ENCODE results near the gene TSPAN5. TPM values are rescaled to one million over a fixed set of nuclear protein-coding genes. Genes with fewer than 3 reads are reported as not detected.

The TSPAN5 gene
- total and polyA plus RNA-seq, 2 donors from 2014 or later, result 6.8 to 13.8 TPM

- no peak overlapping the region for H3K4me3 ChIP-seq (ENCODE audit: low read length in 3 of 3)
- H3K27ac ChIP-seq (ENCODE audit: low read depth in 2 of 2, low read length in 2 of 2), result no peak overlapping the region
- H3K36me3 ChIP-seq (ENCODE audit: control insufficient read depth in 2 of 3, insufficient read depth in 3 of 3, low read length in 3 of 3), result no peaks in the 10 kb centered on the region
- no peak overlapping the region for H3K9ac ChIP-seq (ENCODE audit: low read length in 3 of 3)
- intact Hi-C loops (cut with DNase I), result no loop called here
- no peaks in the 10 kb centered on the region for H3K4me1 ChIP-seq (ENCODE audit: control insufficient read depth in 2 of 3, insufficient read depth in 2 of 3, low read depth in 1 of 3, low read length in 3 of 3)
- no peak for DNase-seq
- H3K9me3 ChIP-seq (ENCODE audit: control insufficient read depth in 2 of 3, insufficient read depth in 1 of 3, low read length in 3 of 3), result no peaks in the 10 kb centered on the region
- FAIRE-seq, result no peak
- no peak for TF ChIP-seq CTCF (IDR thresholded peaks at IDR 0.05; ENCODE audit: borderline replicate concordance, extremely low read depth, insufficient read depth)
- H3K27me3 ChIP-seq (ENCODE audit: control insufficient read depth, insufficient read depth, low read length), result no peaks in the 10 kb centered on the region
Observed at GRCh38 chr4:98544818-98545414, 113.5 kb downstream of the TSPAN5 start.

GRCh38 chr4:98544141-98544817 lies 114.1 kb downstream of the TSPAN5 start:
- no peak overlapping the region for H3K4me3 ChIP-seq (ENCODE audit: low read length in 3 of 3)
- H3K4me1 ChIP-seq (ENCODE audit: control insufficient read depth in 2 of 3, insufficient read depth in 2 of 3, low read depth in 1 of 3, low read length in 3 of 3), result no peaks in the 10 kb centered on the region
- no peaks in the 10 kb centered on the region for H3K36me3 ChIP-seq (ENCODE audit: control insufficient read depth in 2 of 3, insufficient read depth in 3 of 3, low read length in 3 of 3)
- no peak overlapping the region for H3K27ac ChIP-seq (ENCODE audit: low read depth in 2 of 2, low read length in 2 of 2)
- H3K9me3 ChIP-seq (ENCODE audit: control insufficient read depth in 2 of 3, insufficient read depth in 1 of 3, low read length in 3 of 3), result no peaks in the 10 kb centered on the region
- H3K9ac ChIP-seq (ENCODE audit: low read length in 3 of 3), result no peak overlapping the region
- DNase-seq (no peak), FAIRE-seq (no peak)
- intact Hi-C loops (cut with DNase I), result no loop called here
- no peaks in the 10 kb centered on the region for H3K27me3 ChIP-seq (ENCODE audit: control insufficient read depth, insufficient read depth, low read length)
- no peak for TF ChIP-seq CTCF (IDR thresholded peaks at IDR 0.05; ENCODE audit: borderline replicate concordance, extremely low read depth, insufficient read depth)

GRCh38 chr4:98542011-98542410 lies 116.4 kb downstream of the TSPAN5 start:
- Histone ChIP-seq H3K36me3 (ENCODE audit: control insufficient read depth in 2 of 3, insufficient read depth in 3 of 3, low read length in 3 of 3) (no peaks in the 10 kb centered on the region), H3K9ac (ENCODE audit: low read length in 3 of 3) (no peak overlapping the region), H3K27ac (ENCODE audit: low read depth in 2 of 2, low read length in 2 of 2) (no peak overlapping the region), H3K4me3 (ENCODE audit: low read length in 3 of 3) (no peak overlapping the region), H3K9me3 (ENCODE audit: control insufficient read depth in 2 of 3, insufficient read depth in 1 of 3, low read length in 3 of 3) (no peaks in the 10 kb centered on the region), H3K4me1 (ENCODE audit: control insufficient read depth in 2 of 3, insufficient read depth in 2 of 3, low read depth in 1 of 3, low read length in 3 of 3) (no peaks in the 10 kb centered on the region), H3K27me3 (ENCODE audit: control insufficient read depth, insufficient read depth, low read length) (no peaks in the 10 kb centered on the region)
- intact Hi-C loops (cut with DNase I), result no loop called here
- FAIRE-seq, result no peak
- TF ChIP-seq CTCF (IDR thresholded peaks at IDR 0.05; ENCODE audit: borderline replicate concordance, extremely low read depth, insufficient read depth), result no peak
- DNase-seq, result no peak
